H1 (cell line): ENCODE measurements around the gene THADA. TPM values are rescaled to one million over a fixed set of nuclear protein-coding genes. Genes with fewer than 3 reads are reported as not detected.

ENCODE experiments used
- CTCF ChIA-PET: fragments of 300-600 bp; sonication (Branson Sonifier 250); formaldehyde crosslinking; loops from one replicate; lab custom pipeline; 2021; ENCODE audit not compliant: partially characterized antibody; lab: Charles Lee
- POLR2A ChIA-PET: fragments of 300-600 bp; sonication (Branson Sonifier 250); formaldehyde crosslinking; loops from one replicate; lab custom pipeline; 2021; ENCODE audit warnings: inconsistent platforms; ENCODE audit not compliant: partially characterized antibody; lab: Charles Lee
- DNase-seq, 2 experiments: peaks; one replicate each; pipeline versions ENCODE4 v3.0.0 to v3.0.0-alpha.2; 2010 to 2022; ENCODE audit warnings: low spot score in 2 of 2, low read depth in 1 of 2, mixed read lengths in 1 of 2
- FAIRE-seq: peaks from 2 replicates; lab custom pipeline; 2011; peaks lifted over from hg19 to GRCh38; lab: Jason Lieb, UNC
- H2AFZ ChIP-seq: 2 replicates; pipeline ENCODE4 v1.8.1; 2012; ENCODE audit warnings: low read length, inconsistent platforms
- H2AK5ac ChIP-seq: 2 replicates; pipeline ENCODE4 v1.6.1; 2013; ENCODE audit warnings: low read depth, low read length
- H2BK120ac ChIP-seq: replicated peaks from 2 replicates; pipeline ENCODE3; 2013; ENCODE audit warnings: low read depth, low read length, inconsistent platforms
- H2BK12ac ChIP-seq: 2 replicates; pipeline ENCODE4 v1.6.1; 2013; ENCODE audit warnings: low read depth, low read length
- H2BK15ac ChIP-seq: 2 replicates; pipeline ENCODE4 v1.6.1; 2013; ENCODE audit warnings: low read length
- H2BK20ac ChIP-seq: 2 replicates; pipeline ENCODE4 v1.6.1; 2013; ENCODE audit warnings: low read length
- H2BK5ac ChIP-seq: 2 replicates; pipeline ENCODE4 v1.6.1; 2013; ENCODE audit warnings: low read depth, low read length
- H3K14ac ChIP-seq: 2 replicates; pipeline ENCODE4 v1.6.1; 2013; ENCODE audit warnings: inconsistent platforms; ENCODE audit not compliant: insufficient read length
- H3K18ac ChIP-seq: 2 replicates; pipeline ENCODE4 v1.6.1; 2013; ENCODE audit warnings: low read length; ENCODE audit errors: extremely low read depth
- H3K23ac ChIP-seq: 2 replicates; pipeline ENCODE4 v1.6.1; 2013; ENCODE audit warnings: inconsistent platforms; ENCODE audit not compliant: insufficient read length
- H3K23me2 ChIP-seq: 2 replicates; pipeline ENCODE4 v1.6.1; 2013; ENCODE audit warnings: low read depth, low read length
- H3K27ac ChIP-seq: 2 replicates; pipeline ENCODE4 v1.6.1; 2011; ENCODE audit warnings: low read depth, low read length, inconsistent platforms
- H3K27me3 ChIP-seq, 4 experiments: replicated peaks in 1 of 4; 1 replicate in 1 of 4; 2 replicates in 3 of 4; pipeline versions ENCODE4 v1.6.1 to v1.8.1; 2011 to 2013; ENCODE audit warnings: low read length in 3 of 4, mild to moderate bottlenecking in 3 of 4, inconsistent platforms in 2 of 4, mixed read lengths in 2 of 4, moderate library complexity in 1 of 4; ENCODE audit not compliant: control insufficient read depth in 3 of 4, insufficient read depth in 3 of 4; ENCODE audit errors: extremely low read depth in 1 of 4
- H3K36me3 ChIP-seq, 4 experiments: 2 replicates each; pipeline versions ENCODE4 v1.6.1 to v1.8.1; 2011 to 2013; ENCODE audit warnings: mild to moderate bottlenecking in 4 of 4, low read length in 3 of 4, moderate library complexity in 2 of 4, control low read depth in 1 of 4, inconsistent platforms in 1 of 4; ENCODE audit not compliant: insufficient read depth in 4 of 4, control insufficient read depth in 2 of 4
- H3K4ac ChIP-seq: replicated peaks from 2 replicates; pipeline ENCODE3; 2013; ENCODE audit warnings: low read length, low read depth, mixed read lengths, inconsistent platforms; ENCODE audit not compliant: insufficient read length
- H3K4me1 ChIP-seq, 4 experiments: replicated peaks in 1 of 4; 1 replicate in 1 of 4; 2 replicates in 3 of 4; pipeline versions ENCODE4 v1.6.1 to v1.8.1; 2011 to 2013; ENCODE audit warnings: low read length in 3 of 4, inconsistent platforms in 2 of 4, mixed read lengths in 1 of 4; ENCODE audit not compliant: insufficient read depth in 4 of 4, control insufficient read depth in 3 of 4
- H3K4me2 ChIP-seq, 2 experiments: 2 replicates each; pipeline versions ENCODE4 v1.6.1 to v1.8.1; 2011 to 2013; ENCODE audit warnings: low read depth in 2 of 2, low read length in 2 of 2, control low read depth in 1 of 2, inconsistent platforms in 1 of 2, mild to moderate bottlenecking in 1 of 2; ENCODE audit not compliant: insufficient read depth in 1 of 2
- H3K4me3 ChIP-seq, 4 experiments: fragments of 200-600, 300-600 bp in 1 of 4; sonication (generic), shearing (Covaris generic), sonication (Bioruptor Twin) in 1 of 4; 2 replicates each; pipeline versions ENCODE4 v1.5.1 to v1.8.1; 2011 to 2016; ENCODE audit warnings: low read length in 4 of 4, low read depth in 3 of 4, control low read depth in 2 of 4, inconsistent platforms in 2 of 4, mild to moderate bottlenecking in 2 of 4, mixed read lengths in 1 of 4, moderate library complexity in 1 of 4; ENCODE audit not compliant: insufficient read depth in 2 of 4; ENCODE audit errors: extremely low read depth in 1 of 4
- H3K56ac ChIP-seq: replicated peaks from 2 replicates; pipeline ENCODE3; 2013; ENCODE audit warnings: low read depth, mild to moderate bottlenecking, mixed read lengths, low read length, inconsistent platforms; ENCODE audit not compliant: insufficient read length
- H3K79me1 ChIP-seq: 2 replicates; pipeline ENCODE4 v1.6.1; 2013; ENCODE audit warnings: low read depth, low read length, control low read depth
- H3K79me2 ChIP-seq, 2 experiments: 2 replicates each; pipeline versions ENCODE4 v1.6.1 to v1.8.1; 2012 to 2013; ENCODE audit warnings: low read length in 2 of 2, mild to moderate bottlenecking in 2 of 2, inconsistent platforms in 1 of 2; ENCODE audit not compliant: insufficient read depth in 2 of 2, control insufficient read depth in 1 of 2
- H3K9ac ChIP-seq, 4 experiments: replicated peaks in 1 of 4; 1 replicate in 1 of 4; 2 replicates in 3 of 4; pipeline versions ENCODE4 v1.6.1 to v1.8.1; 2011 to 2013; ENCODE audit warnings: low read depth in 3 of 4, low read length in 3 of 4, control low read depth in 2 of 4, mild to moderate bottlenecking in 2 of 4, moderate library complexity in 2 of 4, inconsistent platforms in 1 of 4; ENCODE audit errors: extremely low read depth in 1 of 4
- H3K9me3 ChIP-seq, 2 experiments: 2 replicates each; pipeline versions ENCODE4 v1.6.1 to v1.8.1; 2012 to 2013; ENCODE audit warnings: mild to moderate bottlenecking in 2 of 2, moderate library complexity in 2 of 2, control low read depth in 1 of 2, inconsistent platforms in 1 of 2, low read depth in 1 of 2, low read length in 1 of 2, mixed read lengths in 1 of 2; ENCODE audit not compliant: insufficient read depth in 2 of 2
- H4K20me1 ChIP-seq, 2 experiments: replicated peaks in 1 of 2; 2 replicates each; pipeline versions ENCODE3 to v1.8.1; 2011 to 2013; ENCODE audit warnings: inconsistent platforms in 2 of 2, low read length in 2 of 2, mild to moderate bottlenecking in 1 of 2; ENCODE audit not compliant: insufficient read depth in 2 of 2, control insufficient read depth in 1 of 2
- H4K5ac ChIP-seq: 2 replicates; pipeline ENCODE4 v1.6.1; 2013; ENCODE audit warnings: low read length, low read depth, mixed read lengths, inconsistent platforms; ENCODE audit not compliant: insufficient read length
- H4K8ac ChIP-seq: 2 replicates; pipeline ENCODE4 v1.8.0; 2013; ENCODE audit warnings: mild to moderate bottlenecking, moderate library complexity, low read length, inconsistent platforms; ENCODE audit not compliant: insufficient read depth; ENCODE audit errors: extremely low read depth
- H4K91ac ChIP-seq: replicated peaks from 2 replicates; pipeline ENCODE3; 2013; ENCODE audit warnings: low read length, mixed read lengths, inconsistent platforms; ENCODE audit not compliant: insufficient read length
- CEBPB ChIP-seq: IDR thresholded peaks from 2 replicates; pipeline ENCODE4 v1.6.1; 2012; ENCODE audit warnings: low read depth, low read length
- CTCF ChIP-seq, 3 experiments: IDR thresholded peaks; 1 replicate in 2 of 3; 2 replicates in 1 of 3; pipeline versions ENCODE4 v1.5.1 to v1.6.1; 2011; ENCODE audit warnings: low read length in 3 of 3, mild to moderate bottlenecking in 3 of 3, inconsistent platforms in 2 of 3, low read depth in 1 of 3, moderate library complexity in 1 of 3; ENCODE audit not compliant: insufficient read depth in 1 of 3; ENCODE audit errors: control extremely low read depth in 1 of 3
- GABPA ChIP-seq: IDR thresholded peaks from 2 replicates; pipeline ENCODE4 v1.6.1; 2011; ENCODE audit warnings: mild to moderate bottlenecking, low read length, moderate library complexity, borderline replicate concordance; ENCODE audit not compliant: insufficient read depth
- KDM5A ChIP-seq: fragments of 200-600 bp; IDR thresholded peaks from 2 replicates; pipeline ENCODE4 v1.7.1; 2012; ENCODE audit warnings: mild to moderate bottlenecking, low read length, inconsistent platforms, mixed read lengths
- MAX ChIP-seq: IDR thresholded peaks from 2 replicates; pipeline ENCODE4 v1.6.1; 2012; ENCODE audit warnings: inconsistent platforms
- NRF1 ChIP-seq: IDR thresholded peaks from 2 replicates; pipeline ENCODE4 v1.6.1; 2011; ENCODE audit warnings: mild to moderate bottlenecking, low read depth, low read length, improper control_type of control experiment
- RAD21 ChIP-seq, 2 experiments: IDR thresholded peaks in 1 of 2; conservative IDR thresholded peaks in 1 of 2; 2 replicates each; pipeline ENCODE4 v1.6.1; 2011; ENCODE audit warnings: low read depth in 2 of 2, low read length in 2 of 2, improper control_type of control experiment in 1 of 2, inconsistent platforms in 1 of 2, mild to moderate bottlenecking in 1 of 2, moderate library complexity in 1 of 2
- RBBP5 ChIP-seq: IDR thresholded peaks from 2 replicates; pipeline ENCODE4 v1.7.1; 2012; ENCODE audit warnings: low read depth, mild to moderate bottlenecking, inconsistent platforms, low read length, moderate library complexity, borderline replicate concordance
- SUZ12 ChIP-seq: fragments of 200-600 bp; sonication (generic); IDR thresholded peaks from 2 replicates; pipeline ENCODE4 v1.6.1; 2012; ENCODE audit warnings: mild to moderate bottlenecking, inconsistent platforms, low read length, moderate library complexity, mixed read lengths
- TCF12 ChIP-seq: IDR thresholded peaks from 2 replicates; pipeline ENCODE4 v1.6.1; 2011; ENCODE audit warnings: low read depth, mild to moderate bottlenecking, low read length
- WGBS, 2 experiments: shearing (Covaris generic) in 1 of 2; methylation state at CpG; one replicate each; pipeline versions ENCODE4 v1.1.6 to v1.1.7; 2013 to 2015; ENCODE audit warnings: low lambda C conversion rate in 2 of 2, mixed read lengths in 2 of 2, inconsistent platforms in 1 of 2, low coverage in 1 of 2, missing lambda C conversion rate in 1 of 2; ENCODE audit not compliant: insufficient replicate concordance in 2 of 2, insufficient coverage in 1 of 2, insufficient read length in 1 of 2; ENCODE audit errors: extremely low coverage in 1 of 2, missing lambda C conversion rate in 1 of 2; 5-methylcytosine and 5-hydroxymethylcytosine counted together
- polyA plus RNA-seq, 7 experiments: library from polyadenylated mRNA; depleted of rRNA in 3 of 7; stranded (reverse) in 5 of 7; unstranded in 2 of 7; fragments of >200 nt in 5 of 7; fragments of 200-250 nt in 2 of 7; gene quantifications; 1 replicate in 5 of 7; 2 replicates in 1 of 7; 4 replicates in 1 of 7; pipeline versions ENCODE4 v1.2.1 to v1.2.3, GENCODE V29; 2011 to 2013; ENCODE audit warnings: missing spikeins in 2 of 7, mixed read lengths in 2 of 7
- total RNA-seq: library from RNA; stranded (reverse); fragmentation: NEBNext Ultra II Directional; extraction: Animal tissue kit (Norgen Biotek cat#: 25700); gene quantifications from 2 replicates; pipeline ENCODE4 v1.2.1, GENCODE V29; 2021

The THADA gene
- total and polyA plus RNA-seq, 2 of the 8 experiments (the other 6 are each of a cell fraction or from before 2014, with no cell fraction given), result 22.4 to 26.8 TPM

GRCh38 chr2:43214253-43214652 lies 381.6 kb downstream of the THADA start:
- H3K23ac ChIP-seq, result no peak overlapping the region
- no peak overlapping the region for H3K4me3 ChIP-seq
- ChIA-PET CTCF (interaction anchor here (0.7 to 8.8 kb wide), 22 partner anchors 8 to 281 kb away, joined by 3 to 101 read pairs (median 4); partner anchors contain the start of gene ZFP36L2), POLR2A (interaction anchor here (1.5 to 2.4 kb wide), 3 partner anchors 8 to 19 kb away, joined by 3 to 11 read pairs (median 4); no protein-coding TSS in a partner anchor)
- no peak overlapping the region for H3K4ac ChIP-seq
- peaks cover 0 to 3% of the 10 kb centered on the region in 2 experiments for H4K20me1 ChIP-seq
- H4K91ac ChIP-seq, result peak overlapping the region; percentile 79
- no peaks in the 10 kb centered on the region for H3K9me3 ChIP-seq
- FAIRE-seq (no peak), DNase-seq (no peak)
- H3K79me2 ChIP-seq, result no peaks in the 10 kb centered on the region
- H3K18ac ChIP-seq, result peak overlapping the region; percentile 62
- H3K4me1 ChIP-seq, result peaks cover 9 to 22% (median 16%) of the 10 kb centered on the region in 4 experiments
- peak overlapping the region; percentile 76; the same call in 1 of the 2 replicates for H2BK5ac ChIP-seq
- peak overlapping the region; percentile 50 for H2BK120ac ChIP-seq
- H3K79me1 ChIP-seq, result no peaks in the 10 kb centered on the region
- peak overlapping the region; percentile 45 for H4K5ac ChIP-seq
- H3K4me2 ChIP-seq, result no peak overlapping the region; a peak in 1 of 4 replicates
- peaks cover 6% of the 10 kb centered on the region for H3K23me2 ChIP-seq
- H2BK20ac ChIP-seq, result peak overlapping the region; percentile 96
- peak overlapping the region; percentile 83 for H4K8ac ChIP-seq
- no peak overlapping the region; the same call in 1 of the 2 replicates for H2AK5ac ChIP-seq
- TF ChIP-seq TCF12 (no peak), SUZ12 (no peak), NRF1 (no peak), GABPA (no peak), CEBPB (no peak), RBBP5 (no peak), MAX (no peak), KDM5A (no peak), CTCF (IDR thresholded peaks at IDR 0.05; ENCODE audit: control extremely low read depth in 1 of 3, insufficient read depth in 1 of 3, low read depth in 1 of 3, low read length in 3 of 3) (peak in 1 of 3 experiments; percentile 39; a peak in 2 of 4 replicates), RAD21 (IDR thresholded peaks at IDR 0.05 in 1 of 2, conservative IDR thresholded peaks at IDR 0.05 in 1 of 2; ENCODE audit: low read depth in 2 of 2, low read length in 2 of 2) (peak in 1 of 2 experiments; percentile 31; a peak in 2 of 4 replicates)
- H2BK15ac ChIP-seq, result 0 out of 2 replicates have a peak overlapping the region, but pooled peaks have one; percentile 88
- no peak overlapping the region for H3K14ac ChIP-seq
- no peak overlapping the region for H3K9ac ChIP-seq
- H3K27ac ChIP-seq, result no peak overlapping the region
- no peak overlapping the region for H2AFZ ChIP-seq
- 84% methylated on average over 4 of the region's 5 CpGs; no CpG with 5 or more reads in 1 of the 2 experiments for WGBS, 2 experiments
- no peak overlapping the region for H3K56ac ChIP-seq
- H2BK12ac ChIP-seq, result no peak overlapping the region
- no peaks in the 10 kb centered on the region for H3K27me3 ChIP-seq
- no peaks in the 10 kb centered on the region for H3K36me3 ChIP-seq
